Erythroblast (primary cell): ENCODE results near the gene EGR1.

Experiments
- GATA1 ChIP-seq: IDR thresholded peaks from 2 replicates; pipeline ENCODE4 v1.6.1; 2011; ENCODE audit warnings: low read depth, mild to moderate bottlenecking, control low read depth, low read length, moderate library complexity
- POLR2A ChIP-seq: IDR thresholded peaks from 2 replicates; pipeline ENCODE4 v1.6.1; 2011; ENCODE audit warnings: mild to moderate bottlenecking, low read length

GRCh38 chr5:138425079-138425478, 40.2 kb upstream of the EGR1 start:
- TF ChIP-seq POLR2A (no peak), GATA1 (no peak)
